HG03354 (cell line): ENCODE results near the gene COL5A1.

ENCODE experiments used
- ATAC-seq: cut with Tn5 transposase; IDR thresholded peaks from one replicate; pipeline ENCODE4 v1.9.1; 2021; ENCODE audit warnings: mild to moderate bottlenecking; ENCODE audit not compliant: unreplicated experiment, poor library complexity, severe bottlenecking

COL5A1 gene

DNA sequence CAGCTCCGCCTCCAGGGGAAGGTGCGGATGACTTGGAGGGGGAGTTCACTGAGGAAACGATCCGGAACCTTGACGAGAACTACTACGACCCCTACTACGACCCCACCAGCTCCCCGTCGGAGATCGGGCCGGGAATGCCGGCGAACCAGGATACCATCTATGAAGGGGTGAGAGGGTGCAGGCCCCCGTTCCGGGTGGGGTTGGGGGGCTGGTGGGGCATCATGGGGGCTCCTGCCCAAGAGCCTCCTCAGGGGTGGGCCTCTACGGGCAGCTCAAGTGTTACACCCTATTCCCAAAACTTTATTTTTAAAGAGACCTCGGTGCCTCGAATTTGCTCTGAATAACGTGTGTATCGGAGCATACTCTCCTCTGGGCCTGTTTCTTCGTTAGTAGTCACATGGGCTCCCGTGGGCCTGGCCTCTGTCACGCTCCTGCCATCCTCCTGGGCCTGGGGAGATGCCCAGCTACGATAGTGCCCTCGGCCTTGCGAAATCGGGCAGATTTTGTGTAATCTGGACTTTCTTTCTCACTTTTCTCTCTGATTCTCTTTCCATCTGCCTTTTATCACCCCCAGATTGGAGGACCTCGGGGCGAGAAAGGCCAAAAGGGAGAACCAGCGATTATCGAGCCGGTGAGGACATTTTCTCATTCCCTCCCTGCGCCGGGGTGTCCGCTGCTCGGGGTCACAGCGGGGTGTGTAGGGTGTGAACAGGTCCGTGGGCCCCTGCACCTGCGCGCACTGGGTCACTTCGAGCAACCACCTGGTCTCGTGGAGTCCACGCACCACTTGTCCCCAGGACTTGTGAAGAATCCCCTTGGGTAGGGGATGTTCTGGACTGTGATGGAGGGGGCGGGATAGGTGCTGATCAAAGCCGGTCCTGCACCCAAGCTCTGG, 90.1 kb downstream of the COL5A1 start:
- no peak for ATAC-seq

DNA sequence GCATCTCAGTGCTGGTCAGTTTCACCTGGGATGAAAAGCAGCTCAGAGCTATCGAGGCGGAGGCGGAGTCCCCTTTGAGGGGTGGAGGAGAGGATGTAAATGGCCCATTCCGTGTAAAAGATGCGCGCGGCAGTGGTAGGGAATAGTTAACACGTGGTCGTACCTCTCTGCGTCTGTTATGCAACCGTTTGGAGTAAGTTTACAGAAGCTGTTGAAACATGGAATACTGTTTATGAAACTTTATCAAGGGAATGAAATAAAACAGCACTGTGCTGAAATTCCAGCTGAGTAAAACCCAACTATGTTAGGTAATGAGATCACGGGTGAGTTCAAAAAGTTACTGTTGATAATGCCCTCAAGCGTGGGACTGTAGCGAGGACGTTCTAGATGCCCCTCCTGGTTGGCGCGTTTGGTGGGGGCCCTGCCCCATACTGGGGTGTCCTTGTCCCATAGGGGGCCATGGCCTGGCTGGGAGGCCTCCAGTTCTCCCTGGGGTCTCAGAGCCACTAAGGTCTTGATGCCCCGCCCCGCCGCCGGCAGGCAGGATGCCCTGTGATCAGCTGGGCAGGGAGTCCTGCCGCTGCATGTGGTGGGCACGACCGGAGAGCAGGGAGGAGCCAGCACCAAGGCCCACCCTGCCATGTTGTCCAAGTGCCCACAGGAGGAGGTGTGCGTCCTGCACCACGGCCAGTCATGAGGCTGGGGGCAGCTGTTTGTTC, 90.9 kb downstream of the COL5A1 start:
- ATAC-seq: no peak

DNA sequence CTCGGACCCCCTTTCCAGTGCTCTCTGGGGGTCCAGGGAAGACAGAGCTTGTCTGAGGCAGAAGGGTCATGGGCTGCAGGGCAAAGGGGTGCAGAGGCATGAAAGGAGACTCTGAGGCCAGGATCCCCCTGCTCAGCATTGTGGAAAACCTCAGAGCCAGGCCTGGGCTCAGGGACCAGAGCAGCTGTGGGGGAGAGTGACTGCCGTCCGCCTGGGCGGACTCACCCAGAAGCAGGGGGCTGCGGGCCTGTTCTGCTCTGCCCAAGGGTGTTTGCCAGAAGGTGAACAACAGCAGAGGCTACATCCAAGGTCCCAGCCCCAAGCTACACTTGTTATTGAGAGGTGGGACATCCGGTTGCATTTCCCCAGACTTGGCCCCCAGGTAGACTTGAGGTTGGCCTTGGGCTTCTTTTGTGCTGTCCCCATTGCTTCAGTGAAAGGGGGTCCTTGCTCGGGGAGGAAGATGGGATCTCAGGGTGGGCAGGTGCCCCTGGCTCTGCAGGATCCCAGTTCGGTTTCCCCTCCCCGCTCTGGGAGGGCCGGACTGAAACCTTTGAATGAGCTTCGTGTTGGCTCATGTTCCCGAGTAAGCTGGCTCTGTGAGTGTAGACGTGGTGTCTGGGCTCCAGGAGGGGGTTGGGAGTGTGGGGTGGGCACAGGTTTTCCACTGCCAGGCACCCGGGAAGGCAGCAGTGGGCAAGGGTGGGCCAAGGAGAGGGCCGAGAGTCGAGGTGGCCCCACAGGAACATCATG, 92.1 kb downstream of the COL5A1 start:
- ATAC-seq: no peak

DNA sequence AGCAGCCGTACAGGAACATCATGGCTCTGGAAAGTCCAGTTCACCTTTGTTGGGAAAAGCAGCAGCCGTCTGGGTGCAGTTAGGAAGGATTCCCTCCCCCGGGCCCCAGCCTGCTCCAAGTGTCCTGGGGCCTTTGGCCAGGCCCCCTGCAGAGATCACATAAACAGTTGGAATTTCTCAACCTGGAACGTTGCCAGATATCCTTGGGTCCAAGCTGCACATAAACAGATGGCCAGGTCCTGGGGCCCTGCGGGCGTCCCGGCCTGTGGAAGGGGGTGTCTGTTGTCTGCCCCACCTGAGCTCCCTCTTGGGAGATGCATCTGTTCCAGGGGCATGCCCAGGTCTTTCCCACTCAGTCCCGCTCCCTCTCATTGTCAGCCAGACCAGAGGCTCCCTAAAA, 92.7 kb downstream of the COL5A1 start:
- ATAC-seq: no peak

DNA sequence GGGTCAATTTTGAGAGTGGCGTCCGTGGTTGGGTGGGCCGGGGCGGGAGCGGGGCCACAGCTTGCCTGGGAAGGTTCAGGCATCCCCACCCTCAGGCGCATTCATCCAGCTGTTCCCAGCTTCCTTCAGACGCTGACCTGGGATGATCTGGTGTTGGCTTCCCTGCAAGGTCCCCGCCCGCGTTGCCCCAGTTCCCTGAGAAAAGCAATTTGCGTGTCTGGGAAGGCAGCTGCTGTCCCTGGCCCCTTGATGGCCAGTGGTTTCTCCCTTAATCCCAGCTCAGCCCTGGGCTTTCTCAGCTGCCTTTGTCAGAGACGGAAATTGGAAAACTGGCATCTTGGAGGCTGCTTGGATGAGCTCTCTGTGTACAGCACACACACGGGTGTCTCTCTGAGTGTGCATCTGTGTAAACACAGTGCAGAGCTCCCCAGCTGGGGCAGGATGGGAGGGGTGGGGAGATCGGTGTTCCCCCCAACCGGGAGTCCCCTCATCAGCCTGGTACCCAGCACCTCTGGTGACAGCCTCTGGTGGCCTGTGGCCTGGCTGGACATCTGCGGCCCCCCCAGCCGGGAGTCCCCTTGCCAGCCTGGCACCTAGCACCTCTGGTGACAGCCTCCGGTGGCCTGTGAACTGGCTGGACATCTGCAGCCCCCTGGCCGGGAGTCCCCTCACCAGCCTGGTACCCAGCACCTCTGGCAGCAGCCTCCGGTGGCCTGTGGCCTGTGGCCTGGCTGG, 94.0 kb downstream of the COL5A1 start:
- no peak for ATAC-seq

DNA sequence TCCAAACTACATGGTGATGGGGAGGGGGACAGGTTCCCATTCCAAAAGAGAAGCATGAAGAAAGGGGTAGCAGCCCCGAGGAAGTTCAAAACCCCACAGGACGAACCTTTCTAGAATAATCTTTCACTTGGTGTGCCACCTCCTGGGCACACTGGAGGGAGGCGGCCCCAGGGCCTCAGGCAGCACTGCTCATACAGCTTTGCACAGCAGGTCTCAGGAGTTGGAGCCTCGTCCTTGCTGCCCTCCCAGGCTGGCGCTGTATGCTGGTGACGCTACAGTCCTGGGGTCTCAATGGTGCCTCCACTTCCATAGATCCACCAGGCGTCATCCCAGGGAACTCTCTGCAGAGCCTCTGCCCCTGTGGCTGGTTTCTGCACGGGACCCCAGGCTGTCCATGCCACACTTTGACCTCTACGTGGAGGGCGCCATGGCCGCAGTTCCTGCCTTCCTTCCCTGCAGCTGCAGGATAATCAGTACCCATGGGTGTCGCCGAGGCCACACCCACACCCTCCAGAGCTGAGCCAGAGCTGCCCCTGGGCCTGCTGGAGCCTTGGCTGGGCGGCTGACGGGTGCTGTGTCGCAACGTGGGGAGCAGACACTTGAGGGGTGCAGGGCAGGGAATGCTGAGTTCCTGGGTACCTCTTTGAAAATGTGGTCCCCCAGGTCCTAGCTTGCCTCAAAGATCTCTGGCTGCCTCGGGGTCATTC, 95.3 kb downstream of the COL5A1 start:
- ATAC-seq: no peak

DNA sequence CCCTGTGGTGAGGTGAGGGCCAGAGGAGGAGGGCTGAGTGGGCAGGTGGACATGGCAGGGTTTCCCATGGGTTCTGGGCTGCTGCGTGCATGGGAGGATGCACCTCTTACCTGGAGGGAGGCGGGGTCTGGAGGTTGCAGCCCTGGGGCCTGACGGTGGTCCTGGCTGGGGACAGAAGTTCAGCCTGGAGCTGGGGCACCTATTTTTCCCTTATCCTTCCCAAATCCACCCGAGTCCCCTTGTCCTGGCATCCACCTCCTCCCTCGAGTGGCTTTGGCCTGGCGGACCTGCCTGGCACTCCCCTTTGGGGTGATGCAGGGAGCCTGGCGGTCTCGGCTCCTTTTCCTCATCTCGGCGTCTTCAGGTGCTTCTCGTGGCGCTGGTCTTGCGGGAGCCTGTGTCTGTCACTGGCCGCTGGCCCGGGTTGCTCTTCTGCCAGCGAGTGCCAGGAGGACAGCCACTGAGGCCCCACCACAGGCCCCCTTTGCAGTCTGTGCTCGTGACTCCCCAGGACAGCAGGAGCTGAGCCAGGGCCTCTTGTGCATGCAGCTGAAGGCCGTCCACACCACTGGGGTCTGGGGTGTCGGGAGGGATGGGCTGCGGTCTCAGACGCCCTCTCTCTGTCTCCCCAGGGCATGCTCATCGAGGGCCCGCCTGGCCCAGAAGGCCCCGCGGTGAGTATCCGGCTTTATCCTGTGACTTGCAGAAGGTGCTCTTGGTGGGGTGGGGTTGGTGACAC, 96.4 kb downstream of the COL5A1 start:
- no peak for ATAC-seq

DNA sequence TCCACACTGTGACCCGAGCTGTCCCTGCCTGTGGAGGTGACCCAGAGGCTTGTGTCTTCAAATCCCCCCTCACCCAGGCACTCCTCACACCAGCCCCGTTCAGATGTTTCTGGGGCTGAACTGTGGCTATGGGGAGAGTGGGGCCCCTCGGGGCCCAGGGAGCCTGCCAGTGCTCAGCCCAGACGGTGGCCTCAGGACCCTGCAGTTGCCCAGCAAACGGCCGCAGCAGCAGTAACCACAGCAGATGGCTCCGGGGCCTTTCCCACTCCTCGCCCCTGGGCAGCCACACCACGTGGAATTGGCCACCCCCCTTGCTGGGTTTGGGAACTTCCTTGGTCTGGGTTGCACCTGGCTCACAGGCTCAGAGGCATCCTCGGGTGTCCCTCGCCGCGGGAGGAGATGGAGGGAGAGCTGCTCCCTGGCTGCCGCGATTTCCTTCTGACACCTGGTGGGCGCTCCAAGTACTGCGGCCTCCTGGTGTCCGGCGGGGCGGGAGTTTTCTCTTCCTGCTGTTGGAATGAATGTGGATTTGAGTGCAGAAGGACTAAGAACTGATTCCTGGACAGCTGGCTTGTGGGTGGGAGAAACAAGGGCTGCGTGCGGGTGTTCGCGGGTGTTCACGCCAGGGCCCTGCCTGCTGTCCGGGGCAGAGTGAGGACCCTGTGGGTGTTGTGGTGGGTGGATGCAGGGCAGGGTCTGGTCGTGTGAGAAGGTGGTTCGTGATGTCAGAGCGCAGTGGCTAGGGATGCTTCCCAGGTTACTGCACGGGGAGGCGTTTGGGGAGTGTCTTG, 97.5 kb downstream of the COL5A1 start:
- no peak for ATAC-seq

DNA sequence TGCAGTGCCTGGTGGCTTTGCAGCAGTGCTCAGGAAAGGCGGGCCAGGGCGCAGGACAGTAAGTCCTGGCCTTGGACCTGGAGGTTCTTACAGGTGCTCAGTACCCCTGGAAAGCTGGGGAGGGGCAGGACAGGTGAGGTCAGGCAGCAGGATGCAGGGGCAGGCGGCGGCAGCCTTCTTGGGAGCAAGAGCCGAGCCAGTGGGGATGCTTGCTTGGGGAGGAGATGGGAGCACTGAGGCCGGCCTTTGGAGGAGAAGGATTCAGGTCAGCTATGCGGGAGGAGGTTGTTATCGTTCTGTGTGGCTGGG, 98.0 kb downstream of the COL5A1 start:
- ATAC-seq: no peak

DNA sequence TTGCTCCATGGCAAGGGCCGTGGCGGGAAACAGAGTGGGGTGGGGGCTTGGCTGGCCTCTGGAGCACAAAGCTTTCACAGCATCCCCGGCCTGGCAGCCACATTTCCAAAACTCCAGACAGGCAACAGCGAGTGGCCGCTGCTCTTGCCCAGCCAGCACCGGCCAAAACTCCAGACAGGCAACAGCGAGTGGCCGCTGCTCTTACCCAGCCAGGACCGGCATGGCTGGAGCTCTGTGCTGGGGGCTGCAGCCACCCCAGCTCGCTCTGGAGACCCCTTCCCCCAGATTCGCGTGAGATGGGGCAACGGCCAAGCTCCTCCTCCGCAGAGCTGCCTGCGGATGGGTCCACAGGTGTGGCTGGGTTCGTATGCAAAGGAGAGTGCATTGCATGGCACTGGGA, 98.5 kb downstream of the COL5A1 start:
- no peak for ATAC-seq

DNA sequence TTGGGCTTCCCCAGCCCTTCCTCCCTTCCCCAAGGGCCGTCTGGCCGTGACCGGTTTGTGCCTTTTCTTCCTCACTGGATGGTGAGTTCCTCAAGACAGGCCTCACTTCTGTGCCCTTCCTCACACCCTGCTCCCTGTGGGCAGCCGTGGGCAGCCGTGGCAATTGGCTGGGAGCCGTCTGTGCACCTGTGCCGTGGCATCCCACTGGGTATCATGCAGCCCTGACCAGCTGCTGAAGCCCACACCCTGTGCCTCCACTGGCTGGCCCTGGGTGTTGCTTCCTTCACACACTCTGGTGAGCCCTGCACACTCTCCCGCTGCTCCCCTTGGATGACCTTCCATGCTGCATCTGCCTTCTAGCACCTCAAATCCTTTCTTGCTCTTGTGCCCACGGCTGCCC, 100.2 kb downstream of the COL5A1 start:
- ATAC-seq: no peak

DNA sequence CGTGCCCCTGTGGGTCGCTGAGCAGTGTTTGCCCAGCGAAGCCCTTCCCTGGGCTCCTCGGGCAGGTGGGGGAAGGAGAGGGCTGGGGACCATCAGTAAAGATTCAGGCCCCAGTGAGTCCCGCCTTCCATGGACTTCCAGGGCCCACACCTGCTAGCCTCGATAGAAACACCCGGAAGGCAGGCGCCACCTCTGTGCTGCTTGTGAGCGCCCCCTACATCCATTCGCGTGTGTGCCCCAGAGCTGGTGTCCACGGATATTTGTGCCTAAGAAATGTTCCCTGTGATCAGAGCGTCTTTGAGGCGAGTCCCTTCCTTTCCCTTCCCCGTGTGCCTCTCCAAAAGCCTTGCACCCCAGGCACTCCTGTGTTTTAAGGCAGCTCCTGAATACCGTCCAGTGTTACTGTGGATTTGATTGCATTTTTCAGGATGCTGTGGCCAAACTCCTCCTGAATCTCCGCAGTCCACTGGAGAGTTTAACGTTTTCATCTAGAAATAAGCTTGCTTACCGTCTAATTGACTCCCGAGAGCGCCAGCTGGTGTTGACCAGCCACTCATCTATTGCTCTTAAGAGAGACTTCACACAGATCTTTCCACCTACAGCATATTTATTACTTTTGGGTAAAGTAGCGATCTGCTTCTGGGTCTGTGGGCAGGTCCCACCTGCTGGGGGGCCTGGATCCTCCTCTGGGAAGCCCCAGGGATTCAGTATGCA, 101.4 kb downstream of the COL5A1 start:
- no peak for ATAC-seq

DNA sequence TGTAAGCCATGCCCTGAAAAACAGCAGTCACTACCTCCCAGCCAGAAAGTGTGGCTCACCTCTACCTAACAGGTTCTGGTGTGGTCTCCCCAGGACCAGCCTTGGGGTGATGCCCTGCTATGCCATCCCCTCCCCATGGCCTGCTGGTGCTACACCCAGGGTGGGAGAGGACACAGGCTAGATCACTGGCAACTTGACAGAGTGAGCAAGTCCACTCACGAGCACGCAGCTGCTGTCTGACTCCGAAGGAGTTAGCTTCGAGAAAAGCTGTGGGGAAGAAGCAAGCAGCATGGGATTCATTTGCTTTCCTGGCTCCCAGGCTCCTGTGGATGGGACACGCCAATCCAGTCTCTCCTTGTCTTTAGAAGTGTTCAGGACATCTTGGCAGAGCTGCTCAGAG, 102.2 kb downstream of the COL5A1 start:
- ATAC-seq: no peak

DNA sequence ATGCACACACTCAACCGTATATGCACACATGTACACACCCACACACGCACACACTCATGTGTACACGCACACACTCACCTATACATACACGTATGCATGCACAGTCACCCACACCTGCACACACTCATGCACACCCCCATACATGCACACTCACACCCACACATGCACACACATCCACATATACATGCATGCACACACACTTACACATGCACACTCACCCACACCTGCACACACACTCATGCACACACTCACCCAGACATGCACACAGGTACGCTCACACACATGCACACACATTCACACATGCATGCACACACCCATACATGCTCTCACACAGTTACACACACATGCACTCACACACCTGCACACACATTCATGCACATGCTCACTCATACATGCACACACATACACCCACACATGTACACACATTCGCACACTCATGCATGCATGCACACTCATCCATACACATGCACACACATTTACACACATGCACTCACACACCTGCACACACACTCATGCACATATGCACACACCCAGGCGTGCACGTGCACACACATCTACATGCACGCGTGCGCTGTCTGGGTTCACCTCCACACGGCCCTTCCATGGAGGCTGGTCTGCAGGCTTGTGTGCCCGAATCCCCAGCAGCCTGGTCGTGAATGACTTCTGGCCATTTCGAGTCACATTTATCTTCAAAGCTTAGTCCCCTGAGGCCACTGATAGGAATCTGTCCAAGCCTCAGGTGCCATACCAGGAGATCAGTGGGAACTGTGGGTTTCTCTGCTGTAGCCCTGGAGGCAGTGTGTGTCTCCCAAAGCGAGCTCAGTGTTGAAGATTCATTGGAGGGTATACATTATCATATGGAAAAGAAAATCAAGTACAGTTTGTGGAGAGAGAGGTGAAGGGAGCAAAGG, 103.0 kb downstream of the COL5A1 start:
- ATAC-seq: no peak

DNA sequence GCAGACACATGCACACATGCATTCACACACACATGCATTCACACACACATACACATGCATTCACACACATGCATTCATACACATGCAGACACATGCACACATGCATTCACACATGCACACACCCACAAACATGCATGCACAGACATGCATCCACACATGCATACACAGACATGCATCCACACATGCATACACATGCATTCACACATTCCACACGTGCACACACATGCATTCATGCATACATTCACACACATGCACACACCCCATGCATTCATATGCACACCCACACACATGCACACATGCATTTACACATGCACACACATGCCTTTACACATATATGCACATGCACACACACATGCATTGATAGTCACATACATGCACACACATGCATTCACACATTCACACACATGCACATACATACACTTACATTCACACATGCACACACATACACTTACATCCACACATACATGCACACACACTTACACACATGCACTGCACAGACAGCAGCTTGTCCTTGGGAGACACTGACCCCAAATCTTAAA, 106.4 kb downstream of the COL5A1 start:
- ATAC-seq: no peak

DNA sequence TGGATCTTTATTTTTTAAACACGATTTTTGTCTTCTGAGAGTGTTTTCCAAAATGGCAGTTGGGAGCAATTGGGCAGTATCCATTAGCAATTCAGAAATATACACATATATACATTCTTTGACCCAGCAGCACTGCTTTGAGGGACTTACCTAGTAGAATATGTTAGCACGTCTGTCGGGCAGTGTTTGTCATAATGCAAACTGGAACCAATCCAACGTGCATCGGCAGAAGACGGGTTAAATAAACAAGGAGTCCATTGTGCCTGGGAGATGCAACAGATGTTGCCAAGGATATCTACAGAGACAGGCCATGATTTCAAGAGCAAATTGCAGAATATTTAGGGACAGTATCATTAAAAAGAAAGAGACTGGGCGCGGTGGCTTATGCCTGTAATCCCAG, 107.0 kb downstream of the COL5A1 start:
- no peak for ATAC-seq
